ENCODE data around the gene TNPO1.

GRCh38 chr5:72938206-72938605 lies 121.7 kb downstream of the TNPO1 start:
- TF ChIP-seq JUNB (IDR thresholded peaks at IDR 0.05) (no peak), REST (IDR thresholded peaks at IDR 0.05; ENCODE audit: low read depth, low read length) (no peak), POLR2AphosphoS5 (IDR thresholded peaks at IDR 0.05; ENCODE audit: low read length) (no peak), MYC (IDR thresholded peaks at IDR 0.05; ENCODE audit: insufficient read depth, insufficient read length, insufficient replicate concordance, low read length, severe bottlenecking) (no peak), CTCF (IDR thresholded peaks at IDR 0.05 in 2 of 3, conservative IDR thresholded peaks at IDR 0.05 in 1 of 3; ENCODE audit: control insufficient read depth in 2 of 3, extremely low read depth in 1 of 3, insufficient read depth in 1 of 3, low read depth in 3 of 3, low read length in 3 of 3) (no peak), ATF2 (IDR thresholded peaks at IDR 0.05; ENCODE audit: low read length) (no peak), EGR1 (IDR thresholded peaks at IDR 0.05; ENCODE audit: borderline replicate concordance in 1 of 2, low read depth in 2 of 2, low read length in 2 of 2) (no peak), GATAD2B (conservative IDR thresholded peaks at IDR 0.05; ENCODE audit: low read depth) (no peak), CUX1 (IDR thresholded peaks at IDR 0.05; ENCODE audit: insufficient replicate concordance, low read depth, low read length) (no peak), RAD51 (IDR thresholded peaks at IDR 0.05) (no peak), EZH2 (IDR thresholded peaks at IDR 0.05; ENCODE audit: borderline replicate concordance, control insufficient read depth, low read depth, low read length) (no peak), RCOR1 (conservative IDR thresholded peaks at IDR 0.05; ENCODE audit: low read depth, low read length) (no peak), ELK1 (IDR thresholded peaks at IDR 0.05; ENCODE audit: low read depth, low read length) (no peak), ATF3 (IDR thresholded peaks at IDR 0.05; ENCODE audit: borderline replicate concordance, extremely low read depth, low read depth, low read length) (no peak)

Data from GM12878 (cell line).